HL-60 (cell line): ENCODE measurements around the gene PRKG2.

Experiments
- DNase-seq, 2 experiments: peaks; one replicate each; pipeline ENCODE4 v3.0.0-alpha.2; 2010 to 2020; ENCODE audit warnings: low read depth in 1 of 2, low spot score in 1 of 2
- H3K27ac ChIP-seq: fragments of 250-450 bp; sonication (Bioruptor Pico); replicated peaks from 2 replicates; pipeline ENCODE4 v1.5.1; 2020; ENCODE audit warnings: mild to moderate bottlenecking, moderate library complexity
- H3K27me3 ChIP-seq: fragments of 250-450 bp; sonication (Bioruptor Pico); 2 replicates; pipeline ENCODE4 v1.5.1; 2021; ENCODE audit warnings: mild to moderate bottlenecking, moderate library complexity; ENCODE audit not compliant: insufficient read depth, poor library complexity, severe bottlenecking
- H3K4me3 ChIP-seq: replicated peaks from 2 replicates; pipeline ENCODE4 v1.5.1; 2011; ENCODE audit warnings: mild to moderate bottlenecking, control low read depth, low read length; ENCODE audit not compliant: insufficient read depth
- CTCF ChIP-seq: IDR thresholded peaks from one replicate; pipeline ENCODE4 v1.5.1; 2011; ENCODE audit warnings: low read length, control low read depth, inconsistent platforms; ENCODE audit not compliant: insufficient read depth
- GABPA ChIP-seq: IDR thresholded peaks from 2 replicates; pipeline ENCODE4 v1.6.1; 2012; ENCODE audit warnings: low read depth
- POLR2AphosphoS5 ChIP-seq: IDR thresholded peaks from 2 replicates; pipeline ENCODE4 v1.6.1; 2012; ENCODE audit warnings: low read depth
- REST ChIP-seq: IDR thresholded peaks from 2 replicates; pipeline ENCODE4 v1.6.1; 2012; ENCODE audit warnings: low read depth; ENCODE audit not compliant: insufficient replicate concordance
- SPI1 ChIP-seq: IDR thresholded peaks from 2 replicates; pipeline ENCODE4 v1.6.1; 2012; ENCODE audit warnings: low read depth, mild to moderate bottlenecking, borderline replicate concordance

The PRKG2 gene

GRCh38 chr4:81120055-81120454 is 95.0 kb downstream of the PRKG2 start:
- TF ChIP-seq GABPA (no peak), SPI1 (peak; percentile 72)
- peak in 1 of 2 experiments; percentile 4 for DNase-seq
- no peak overlapping the region for H3K4me3 ChIP-seq
- H3K27me3 ChIP-seq: no peaks in the 10 kb centered on the region
- H3K27ac ChIP-seq: no peak overlapping the region

- no peak for DNase-seq
- Histone ChIP-seq H3K27me3 (no peaks in the 10 kb centered on the region), H3K27ac (no peak overlapping the region), H3K4me3 (no peak overlapping the region)
- no peak for TF ChIP-seq REST
- no peak for TF ChIP-seq SPI1
Observed at GRCh38 chr4:81118086-81118485, 96.9 kb downstream of the PRKG2 start.

GRCh38 chr4:81116566-81116965 is 98.5 kb downstream of the PRKG2 start:
- no peak overlapping the region for H3K27ac ChIP-seq
- TF ChIP-seq SPI1 (no peak), GABPA (no peak), REST (no peak), POLR2AphosphoS5 (no peak), CTCF (no peak)
- no peak for DNase-seq
- no peak overlapping the region for H3K4me3 ChIP-seq
- no peaks in the 10 kb centered on the region for H3K27me3 ChIP-seq

GRCh38 chr4:81113024-81113423 is 102.0 kb downstream of the PRKG2 start:
- no peak overlapping the region for H3K27ac ChIP-seq
- TF ChIP-seq SPI1 (no peak), GABPA (no peak), POLR2AphosphoS5 (no peak), CTCF (no peak), REST (no peak)
- no peak for DNase-seq
- no peaks in the 10 kb centered on the region for H3K27me3 ChIP-seq
- no peak overlapping the region for H3K4me3 ChIP-seq
